Stimulated activated CD4-positive, alpha-beta T cell treated with anti-CD3 and anti-CD28 coated beads, Interleukin-2, amount 100 ng/mL, for 4 hours (primary cell): ENCODE results near the gene SMARCD2.
"Not testable (repeated sequence)": the region's sequence is repeated elsewhere in the genome, so short reads cannot be mapped to it uniquely, and the experiment has no call there.

Source experiments
- DNase-seq: peaks from one replicate; pipeline ENCODE4 v3.0.0-alpha.2; 2020; ENCODE audit warnings: low read depth

Gene SMARCD2

DNA sequence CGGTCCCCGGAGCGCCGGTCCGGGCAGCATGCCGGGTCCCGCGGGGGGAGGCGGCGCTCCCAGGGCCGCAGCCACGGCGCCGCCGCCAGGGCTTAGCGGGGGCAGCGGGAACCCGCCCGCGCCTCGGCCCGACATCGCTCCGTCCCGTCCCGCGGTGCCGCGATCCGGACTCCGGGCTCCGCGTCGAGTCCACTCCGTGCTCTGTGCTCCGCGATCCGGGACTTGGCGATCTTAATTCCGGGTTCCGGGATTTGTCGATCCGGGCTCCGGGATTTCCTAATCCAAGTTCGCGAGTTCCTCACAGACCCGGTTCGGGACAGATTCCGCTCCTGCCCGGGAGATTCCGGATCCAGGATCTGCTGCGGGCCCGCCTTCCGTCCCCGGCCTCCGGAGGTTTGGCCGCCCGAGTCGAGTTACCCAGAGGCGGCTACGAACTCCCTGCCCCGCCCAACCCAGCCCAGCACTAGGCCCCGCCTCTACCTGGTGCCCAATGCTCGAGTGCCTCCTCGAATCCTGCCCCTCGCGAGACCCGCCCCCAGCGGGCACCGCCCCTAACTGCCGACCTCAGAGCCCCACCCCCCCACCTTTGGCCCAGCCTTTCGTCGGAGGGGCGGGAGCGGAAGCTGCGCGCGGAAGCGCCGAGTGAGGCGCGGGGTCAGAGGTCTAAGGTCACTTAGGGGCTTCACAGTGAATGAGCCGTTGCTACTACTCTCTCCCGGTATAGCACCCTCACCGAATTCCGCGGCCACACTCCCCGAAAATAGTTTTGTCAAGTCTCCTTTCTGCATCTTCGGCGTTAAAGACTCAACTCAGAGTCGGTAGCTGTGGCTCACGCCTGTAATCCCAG lies at the start of gene SMARCD2:
Gene SMARCD2, minus strand, starts transcription at position 146 of the 847 bp plus-strand sequence. Its CDS starts 11 bp downstream, at position 135.
- peak; percentile 99 for DNase-seq

DNA sequence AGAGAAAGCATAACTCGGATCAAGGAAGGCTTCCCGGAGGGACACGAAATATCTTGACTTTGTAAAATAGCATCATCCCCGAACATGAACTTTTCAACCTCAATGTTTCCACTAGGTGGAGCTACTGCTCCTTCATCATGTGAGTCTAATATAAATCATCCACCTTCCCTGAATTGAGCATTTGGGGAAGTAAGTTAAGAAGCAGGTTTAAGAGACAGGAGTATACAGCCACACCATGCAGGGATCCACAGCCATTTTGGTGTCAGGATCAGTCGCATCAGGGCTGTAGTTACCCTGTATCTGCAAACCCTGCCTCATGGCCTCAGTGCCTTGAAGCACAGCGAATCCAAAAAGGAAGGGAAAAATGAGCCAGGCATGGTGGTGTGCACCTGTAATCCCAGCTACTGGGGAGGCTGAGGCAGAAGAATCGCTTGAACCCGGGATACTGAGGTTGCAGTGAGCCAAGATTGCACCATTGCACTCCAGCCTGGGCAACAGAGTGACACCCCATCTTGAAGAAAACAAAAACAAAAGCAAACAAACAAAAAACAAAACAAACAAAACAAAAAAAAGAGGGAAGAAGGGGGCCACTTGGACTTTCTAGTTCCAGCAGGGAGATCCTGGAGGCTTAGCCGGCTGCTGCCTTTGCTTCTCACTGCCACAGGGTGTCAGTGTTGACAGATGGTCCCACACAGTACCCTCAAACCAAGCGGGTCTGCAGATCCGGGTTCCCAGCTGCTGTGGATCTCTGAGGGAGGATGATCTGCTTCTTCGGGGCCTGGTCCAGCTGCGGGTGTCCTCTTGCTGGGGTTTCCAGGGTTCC lies 46.8 kb upstream of the SMARCD2 start:
- not testable (repeated sequence) for DNase-seq

DNA sequence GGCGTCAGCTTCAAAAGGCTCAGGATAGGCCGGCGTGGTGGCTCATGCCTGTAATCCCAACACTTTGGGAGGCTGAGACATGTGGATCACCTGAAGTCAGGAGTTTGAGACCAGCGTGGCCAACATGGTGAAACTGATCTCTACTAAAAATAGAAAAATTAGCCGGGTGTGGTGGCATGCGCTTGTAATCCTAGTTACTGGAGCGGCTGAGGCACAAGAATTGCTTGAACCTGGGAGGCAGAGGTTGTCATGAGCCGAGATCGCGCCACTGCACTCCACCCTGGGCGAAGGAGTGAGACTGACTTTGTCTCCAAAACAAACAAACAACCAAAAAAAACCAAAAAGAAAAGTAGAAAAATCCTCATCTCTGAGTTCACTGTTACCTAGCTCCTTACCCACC lies 42.6 kb upstream of the SMARCD2 start:
- not testable (repeated sequence) for DNase-seq

DNA sequence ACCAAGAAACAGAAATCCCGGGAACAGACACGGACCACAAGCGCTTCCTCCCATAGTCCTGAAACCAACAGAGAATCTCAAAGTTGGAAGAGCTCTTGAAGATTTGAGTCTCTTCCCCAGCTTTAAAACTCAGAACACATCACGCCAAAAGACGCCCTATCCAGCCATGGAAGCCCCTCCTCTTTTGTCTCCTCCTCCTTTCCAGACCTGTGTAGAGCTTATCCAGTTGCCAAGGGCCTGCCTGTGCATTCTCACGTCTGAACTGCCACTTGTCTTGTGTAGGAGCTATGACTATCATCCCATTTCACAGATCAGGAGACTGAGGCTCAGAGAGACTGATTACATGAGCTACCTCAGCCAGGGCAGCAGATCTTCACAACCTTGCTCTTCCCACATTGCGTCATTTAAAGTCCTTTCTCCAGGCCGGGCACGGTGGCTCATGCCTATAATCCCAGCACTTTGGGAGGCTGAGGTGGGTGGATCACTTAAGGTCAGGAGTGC lies 40.2 kb upstream of the SMARCD2 start:
- not testable (repeated sequence) for DNase-seq

DNA sequence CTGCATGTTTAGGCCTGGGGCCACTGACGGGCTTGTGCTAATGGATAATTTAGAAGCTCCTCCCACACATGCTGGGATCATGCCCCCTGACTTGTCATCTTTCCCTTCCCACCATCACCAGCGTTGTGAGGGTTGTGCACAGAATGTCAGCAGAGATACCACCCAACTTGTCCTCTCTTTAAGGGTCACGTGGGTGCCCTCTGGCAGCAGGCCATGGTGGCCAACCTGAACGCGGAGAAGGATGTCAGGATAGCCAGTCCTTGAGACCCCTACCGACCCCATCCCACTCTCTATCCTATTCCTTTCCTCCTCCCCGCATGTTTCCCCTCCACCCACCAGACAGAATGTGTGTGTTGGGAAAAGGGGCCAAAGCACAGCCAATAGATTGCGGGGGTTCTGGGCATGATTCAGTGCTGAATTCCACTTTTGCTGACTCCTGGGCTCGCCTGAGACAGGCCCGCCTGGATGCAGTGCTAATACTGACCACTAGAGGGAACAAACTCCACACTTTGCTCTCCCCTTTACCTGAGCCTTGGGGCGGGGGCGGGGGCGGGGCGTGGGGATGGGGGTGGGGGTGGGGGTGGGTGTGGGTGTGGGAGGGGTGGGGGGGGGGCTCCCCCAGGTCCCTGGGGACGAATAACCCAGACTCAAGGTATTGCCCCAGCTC lies 39.6 kb upstream of the SMARCD2 start, which contains the start of gene GH2:
Gene GH2, minus strand, starts transcription at position 10 of the 667 bp plus-strand sequence. CDS start 143 bp downstream, outside the sequence.
- peak; percentile 50 for DNase-seq

DNA sequence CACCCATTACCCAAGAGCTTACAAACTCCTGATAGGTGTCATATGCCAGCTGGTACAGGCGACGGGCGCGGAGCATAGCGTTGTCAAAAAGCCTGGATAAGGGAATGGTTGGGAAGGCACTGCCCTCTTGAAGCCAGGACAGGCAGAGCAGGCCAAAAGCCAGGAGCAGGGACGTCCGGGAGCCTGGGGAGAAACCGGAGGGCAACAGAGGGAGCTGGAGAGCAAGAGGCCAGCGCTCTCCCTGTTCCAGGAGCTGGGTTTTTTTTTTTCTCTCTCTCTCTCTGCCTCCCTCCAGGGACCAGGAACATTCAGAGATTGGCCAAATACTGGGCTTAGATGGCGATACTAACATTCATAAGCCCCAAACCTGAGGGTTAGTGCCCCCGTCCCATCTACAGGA lies 38.9 kb upstream of the SMARCD2 start:
- DNase-seq = not testable (repeated sequence)

DNA sequence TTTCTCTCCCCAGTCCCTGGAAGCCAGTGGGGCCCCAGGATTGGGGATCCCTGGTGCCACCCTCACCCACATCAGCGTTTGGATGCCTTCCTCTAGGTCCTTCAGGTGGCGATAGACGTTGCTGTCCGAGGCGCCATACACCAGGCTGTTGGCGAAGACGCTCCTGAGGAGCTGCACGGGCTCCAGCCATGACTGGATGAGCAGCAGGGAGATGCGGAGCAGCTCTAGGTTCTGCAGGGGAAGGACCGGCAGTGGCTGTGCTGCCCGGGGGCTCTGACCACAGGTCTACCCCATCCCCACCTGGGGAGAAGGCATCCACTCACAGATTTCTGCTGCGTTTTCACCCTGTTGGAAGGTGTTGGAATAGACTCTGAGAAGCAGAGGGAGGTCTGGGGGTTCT lies 38.2 kb upstream of the SMARCD2 start:
- DNase-seq = no peak

DNA sequence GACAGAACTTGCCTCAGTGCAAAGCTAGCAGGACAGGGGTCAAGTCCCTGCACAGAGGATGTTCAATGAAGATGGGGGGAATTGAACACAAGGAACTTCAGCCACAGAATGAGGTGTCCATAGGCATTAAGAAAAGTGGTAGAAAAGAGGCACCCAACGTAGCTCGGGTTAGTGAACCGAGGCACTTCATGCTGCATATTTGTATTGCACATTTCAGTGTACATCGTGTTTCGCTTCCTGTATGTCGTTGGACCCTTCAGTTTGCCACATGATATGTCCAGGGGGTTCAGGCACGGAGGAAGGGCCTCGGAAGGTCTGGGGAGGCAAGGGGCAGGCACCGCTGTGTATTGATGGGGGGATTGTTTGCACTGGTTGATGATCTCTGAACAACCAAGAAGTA lies 35.9 kb upstream of the SMARCD2 start:
- DNase-seq = not testable (repeated sequence)

DNA sequence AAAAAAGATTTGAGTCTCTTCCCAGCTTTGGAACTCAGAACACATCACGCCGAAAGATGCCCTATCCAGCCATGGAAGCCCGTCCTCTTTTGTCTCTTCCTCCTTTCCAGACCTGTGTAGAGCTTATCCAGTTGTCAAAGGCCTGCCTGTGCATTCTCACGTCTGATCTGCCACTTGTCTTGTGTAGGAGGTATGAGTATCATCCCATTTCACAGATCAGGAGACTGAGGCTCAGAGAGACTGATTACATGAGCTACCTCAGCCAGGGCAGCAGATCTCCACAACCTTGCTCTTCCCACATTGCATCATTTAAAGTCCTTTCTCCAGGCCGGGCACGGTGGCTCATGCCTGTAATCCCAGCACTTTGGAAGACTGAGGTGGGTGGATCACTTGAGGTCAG lies 32.2 kb upstream of the SMARCD2 start:
- DNase-seq = not testable (repeated sequence)

DNA sequence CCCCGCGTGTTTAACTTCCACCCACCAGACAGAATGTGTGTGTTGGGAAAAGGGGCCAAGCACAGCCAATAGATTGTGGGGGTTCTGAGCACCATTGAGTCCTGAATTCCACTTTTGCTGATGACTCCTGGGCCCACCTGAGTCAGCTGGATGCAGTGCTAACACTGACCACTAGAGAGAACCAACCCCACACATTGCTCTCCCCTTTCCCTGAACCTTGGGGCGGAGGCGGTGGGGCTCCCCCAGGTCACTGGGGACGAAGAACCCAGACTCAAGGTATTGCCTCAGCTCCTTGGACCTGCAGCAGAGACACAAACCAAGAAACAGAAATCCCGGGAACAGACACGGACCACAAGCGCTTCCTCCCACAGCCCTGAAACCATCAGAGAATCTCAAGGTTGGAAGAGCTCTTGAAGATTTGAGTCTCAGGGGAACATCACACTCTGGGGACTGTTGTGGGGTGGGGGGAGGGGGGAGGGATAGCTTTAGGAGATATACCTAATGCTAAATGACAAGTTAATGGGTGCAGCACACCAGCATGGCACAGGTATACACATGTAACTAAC lies 31.7 kb upstream of the SMARCD2 start:
- not testable (repeated sequence) for DNase-seq

DNA sequence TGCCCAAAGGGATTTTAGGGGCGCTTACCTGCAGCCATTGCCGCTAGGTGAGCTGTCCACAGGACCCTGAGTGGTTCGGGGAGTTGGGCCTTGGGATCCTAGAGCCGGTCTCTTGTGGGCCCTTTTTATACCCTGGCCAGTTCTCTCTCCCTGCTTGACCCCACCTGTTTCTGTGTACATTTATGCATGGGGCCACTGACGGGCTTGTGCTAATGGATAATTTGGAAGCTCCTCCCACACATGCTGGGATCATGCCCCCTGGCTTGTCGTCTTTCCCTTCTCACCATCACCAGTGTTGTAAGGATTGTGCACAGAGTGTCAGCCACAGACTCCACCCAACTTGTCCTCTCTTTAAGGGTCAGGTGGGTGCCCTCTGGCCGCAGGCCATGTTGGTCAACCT lies 31.1 kb upstream of the SMARCD2 start, which contains the start of gene CSH2:
Gene CSH2, minus strand, starts transcription at position 101 of the 400 bp plus-strand sequence. Its CDS starts 63 bp downstream, at position 38.
- DNase-seq = not testable (repeated sequence)

DNA sequence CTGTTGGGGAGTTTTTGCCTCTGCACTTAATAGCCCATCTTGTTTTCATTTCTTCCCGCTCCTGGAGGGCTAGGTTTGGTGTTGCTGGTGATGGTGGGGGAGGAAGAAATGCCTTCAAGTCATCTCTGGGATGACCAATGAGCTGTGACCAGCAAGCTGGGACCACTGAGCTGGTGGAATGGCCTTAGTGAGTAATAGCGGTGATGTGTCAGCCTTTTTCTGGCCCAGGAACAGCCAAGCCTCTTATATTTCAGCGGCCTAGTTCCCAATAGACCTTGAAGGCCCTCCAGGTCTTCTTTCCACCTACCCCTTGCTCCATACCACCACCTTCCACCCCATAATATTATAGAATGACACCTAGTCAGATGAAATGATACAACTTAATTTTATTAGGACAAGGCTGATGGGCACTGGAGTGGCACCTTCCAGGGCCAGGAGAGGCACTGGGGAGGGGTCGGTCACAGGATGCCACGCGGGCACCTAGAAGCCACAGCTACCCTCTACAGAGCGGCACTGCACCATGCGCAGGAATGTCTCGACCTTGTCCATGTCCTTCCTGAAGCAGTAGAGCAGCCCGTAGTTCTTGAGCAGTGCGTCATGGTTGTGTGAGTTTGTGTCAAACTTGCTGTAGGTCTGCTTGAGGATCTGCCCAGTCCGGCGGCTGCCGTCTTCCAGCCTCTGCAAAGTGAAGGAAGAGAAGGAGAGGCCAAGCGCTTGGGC lies 29.3 kb upstream of the SMARCD2 start:
- DNase-seq = not testable (repeated sequence)

DNA sequence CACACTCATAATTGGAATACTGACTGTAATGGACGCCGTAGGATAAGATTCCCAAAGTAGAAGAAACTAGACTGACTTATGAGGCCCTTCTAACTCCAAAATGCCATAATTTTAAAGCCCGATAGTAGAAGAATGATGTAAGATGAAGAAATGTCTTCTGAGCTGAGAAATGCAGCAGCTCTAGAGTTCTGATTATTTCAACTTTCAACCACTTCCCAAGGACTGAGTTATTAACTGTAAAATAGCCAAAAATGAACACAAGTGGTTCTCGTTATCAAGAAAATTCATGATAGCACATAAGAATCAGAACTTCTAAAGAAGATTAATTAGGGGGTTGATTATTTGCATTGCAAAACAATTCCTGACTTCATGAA lies 27.8 kb upstream of the SMARCD2 start:
- DNase-seq = not testable (repeated sequence)

DNA sequence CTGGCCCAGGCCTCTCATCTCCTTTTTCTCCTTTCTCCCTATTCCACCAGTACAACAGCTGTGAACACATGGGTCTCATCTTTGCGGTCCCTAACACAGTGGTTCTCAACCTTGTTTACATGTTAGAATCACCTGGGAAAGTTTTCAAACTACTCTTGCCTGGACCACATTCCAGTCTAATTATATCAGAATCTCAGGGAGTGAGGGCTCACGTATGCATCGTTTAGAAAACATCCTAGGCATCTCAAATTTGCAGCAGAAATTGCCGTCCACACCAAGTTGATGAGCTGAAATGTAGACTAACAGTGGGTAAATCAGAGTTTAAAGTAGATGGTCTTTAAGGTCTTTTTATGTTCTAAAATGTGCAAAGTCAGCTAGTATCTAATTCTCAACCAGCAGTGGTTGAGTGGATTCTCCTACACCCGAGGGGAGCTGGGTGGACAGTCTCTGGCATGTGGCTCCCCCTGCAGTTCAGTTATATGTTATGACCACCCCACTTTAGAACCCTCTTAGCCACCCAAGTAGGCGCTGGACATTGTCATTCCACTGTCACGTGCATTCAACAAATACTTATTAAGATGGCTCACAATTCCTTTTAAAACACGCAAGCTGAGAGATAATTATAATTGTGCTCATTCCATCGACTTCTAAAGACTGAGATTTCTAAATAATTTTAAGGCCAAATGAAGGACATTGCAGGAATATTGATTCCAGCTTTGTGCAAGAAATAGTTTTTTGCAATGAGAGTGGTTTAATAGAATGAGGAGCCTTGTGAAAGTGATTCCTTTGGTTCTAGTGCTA lies 27.2 kb upstream of the SMARCD2 start:
- DNase-seq = not testable (repeated sequence)

DNA sequence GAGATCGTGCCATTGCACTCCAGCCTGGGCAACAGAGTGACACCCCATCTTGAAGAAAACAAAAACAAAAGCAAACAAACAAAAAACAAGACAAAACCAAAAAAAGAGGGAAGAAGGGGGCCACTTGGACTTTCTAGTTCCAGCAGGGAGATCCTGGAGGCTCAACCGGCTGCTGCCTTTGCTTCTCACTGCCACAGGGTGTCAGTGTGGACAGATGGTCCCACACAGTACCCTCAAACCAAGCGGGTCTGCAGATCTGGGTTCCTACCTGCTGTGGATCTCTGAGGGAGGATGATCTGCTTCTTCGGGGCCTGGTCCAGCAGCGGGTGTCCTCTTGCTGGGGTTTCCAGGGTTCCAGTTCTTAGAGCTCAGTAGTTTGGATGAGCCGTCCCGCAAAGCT lies 24.1 kb upstream of the SMARCD2 start:
- DNase-seq = not testable (repeated sequence)

DNA sequence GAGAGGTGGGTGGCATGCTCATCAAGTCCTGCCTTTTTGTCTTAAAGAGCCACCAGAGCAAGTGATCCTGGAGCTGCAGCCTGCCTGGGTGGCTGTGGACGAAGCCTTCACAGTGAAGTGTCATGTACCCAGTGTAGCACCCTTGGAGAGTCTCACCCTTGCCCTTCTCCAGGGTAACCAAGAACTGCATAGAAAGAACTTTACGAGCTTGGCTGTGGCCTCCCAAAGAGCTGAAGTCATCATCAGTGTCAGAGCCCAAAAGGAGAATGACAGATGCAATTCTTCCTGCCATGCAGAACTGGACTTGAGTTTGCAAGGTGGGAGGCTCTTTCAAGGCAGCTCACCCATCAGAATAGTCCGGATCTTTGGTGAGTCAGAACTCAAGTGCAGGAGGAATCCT lies 16.8 kb upstream of the SMARCD2 start:
- DNase-seq = no peak

DNA sequence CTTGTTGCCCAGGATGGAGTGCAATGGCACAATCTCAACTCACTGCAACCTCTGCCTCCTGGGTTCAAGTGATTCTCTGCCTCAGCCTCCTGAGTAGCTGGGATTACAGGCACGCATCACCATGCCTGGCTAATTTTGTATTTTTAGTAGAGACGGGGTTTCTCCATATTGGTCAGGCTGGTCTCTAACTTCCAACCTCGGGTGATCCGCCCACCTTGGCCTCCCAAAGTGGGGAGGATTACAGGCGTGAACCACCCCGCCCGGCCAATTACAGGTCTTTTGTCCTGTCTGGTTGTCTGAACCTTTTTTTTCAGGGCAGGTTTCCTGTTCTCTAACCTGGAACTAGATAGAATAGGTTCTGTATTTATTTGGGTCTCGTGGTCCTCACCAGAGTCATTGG lies 13.9 kb upstream of the SMARCD2 start:
- not testable (repeated sequence) for DNase-seq

DNA sequence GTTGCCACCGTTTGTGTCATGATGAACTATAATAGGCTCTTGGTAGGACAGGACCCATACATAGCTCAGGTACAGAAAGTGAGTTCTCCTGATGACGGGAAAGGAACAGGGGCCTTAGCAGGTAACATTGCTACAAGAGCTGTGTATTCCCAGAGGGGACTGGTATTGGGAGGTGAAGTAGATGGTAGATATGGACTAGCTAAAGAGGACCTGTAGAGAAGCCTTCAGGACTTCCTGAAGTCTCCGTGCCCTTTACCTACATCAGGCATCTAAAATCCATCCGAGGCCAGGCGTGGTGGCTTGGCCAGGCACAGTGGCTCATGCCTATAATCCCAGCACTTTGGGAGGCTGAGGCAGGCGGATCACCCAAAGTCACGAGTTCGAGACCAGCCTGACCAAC lies 12.7 kb upstream of the SMARCD2 start:
- DNase-seq = no peak

DNA sequence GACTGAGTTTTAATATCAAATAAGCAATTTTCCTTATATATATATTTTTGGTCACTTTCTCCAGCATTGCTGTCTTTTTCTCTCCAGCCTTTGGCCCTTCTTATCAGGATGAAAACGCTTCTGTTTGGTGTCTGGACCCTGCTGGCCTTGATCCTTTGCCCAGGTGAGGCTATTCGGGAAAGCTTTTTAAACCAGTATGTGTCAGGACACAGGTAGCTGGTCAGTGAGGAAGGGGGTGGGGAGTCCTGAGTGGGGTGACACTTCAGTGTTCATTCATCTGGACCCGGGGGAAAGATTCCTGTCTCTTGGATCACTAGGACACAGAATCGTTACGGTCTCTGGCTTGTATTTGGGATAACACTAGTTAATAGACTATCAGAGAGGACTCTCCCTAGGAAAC lies 12.2 kb upstream of the SMARCD2 start:
- no peak for DNase-seq

DNA sequence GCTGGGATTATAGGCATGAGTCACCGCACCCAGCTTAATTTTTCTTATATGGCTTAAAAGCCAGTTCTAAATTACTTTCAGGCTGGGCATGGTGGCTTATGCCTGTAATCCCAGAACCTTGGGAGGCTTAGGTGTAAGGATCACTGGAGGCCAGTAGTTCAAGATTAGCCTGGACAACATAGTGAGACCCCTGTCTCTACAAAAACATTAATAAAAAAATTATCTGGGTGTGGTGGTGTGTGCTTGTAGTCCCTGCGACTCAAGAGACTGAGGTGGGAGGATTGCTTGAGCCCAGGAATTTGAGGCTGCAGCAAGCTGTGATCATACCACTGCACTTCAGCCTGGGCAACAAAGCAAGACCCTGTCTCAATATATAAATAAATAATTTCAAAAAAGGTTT lies 10.8 kb upstream of the SMARCD2 start:
- no peak for DNase-seq
